GM23338 (cell line): ENCODE data around the gene PGC.

Experiments
- CREB1 ChIP-seq: fragments of 250-450 bp; sonication (Bioruptor Pico); IDR thresholded peaks from 2 replicates; pipeline ENCODE4 v1.5.0; 2020; ENCODE audit warnings: low read depth, mild to moderate bottlenecking, moderate library complexity
- CTCF ChIP-seq, 2 experiments: fragments of 200-600 bp in 1 of 2; sonication (generic) in 1 of 2; conservative IDR thresholded peaks; 2 replicates each; pipeline versions ENCODE4 v1.5.1 to v1.6.1; 2016 to 2017; ENCODE audit warnings: antibody characterized with exemption in 2 of 2, low read depth in 2 of 2, mild to moderate bottlenecking in 2 of 2, moderate library complexity in 1 of 2
- ETS1 ChIP-seq: IDR thresholded peaks from 2 replicates; pipeline ENCODE4 v1.6.1; 2016; ENCODE audit warnings: antibody characterized with exemption
- EZH2 ChIP-seq: fragments of 200-600 bp; sonication (generic); IDR thresholded peaks from one replicate; pipeline ENCODE4 v1.8.0; 2017; ENCODE audit warnings: antibody characterized with exemption, mild to moderate bottlenecking, low read depth; ENCODE audit not compliant: unreplicated experiment
- EZH2phosphoT487 ChIP-seq: fragments of 200-600 bp; sonication (generic); IDR thresholded peaks from one replicate; pipeline ENCODE4 v1.8.1; 2018; ENCODE audit warnings: antibody characterized with exemption; ENCODE audit not compliant: unreplicated experiment
- JUNB ChIP-seq: IDR thresholded peaks from one replicate; pipeline ENCODE4 v1.6.1; 2016; ENCODE audit warnings: antibody characterized with exemption; ENCODE audit not compliant: unreplicated experiment
- POLR2AphosphoS5 ChIP-seq: IDR thresholded peaks from 2 replicates; pipeline ENCODE4 v1.6.1; 2016; ENCODE audit warnings: antibody characterized with exemption, low read depth
- REST ChIP-seq: IDR thresholded peaks from one replicate; pipeline ENCODE4 v1.6.1; 2018; ENCODE audit warnings: antibody characterized with exemption; ENCODE audit not compliant: unreplicated experiment
- STAT1 ChIP-seq: IDR thresholded peaks from one replicate; pipeline ENCODE4 v1.6.1; 2016; ENCODE audit warnings: antibody characterized with exemption; ENCODE audit not compliant: unreplicated experiment
- ZNF114 ChIP-seq: fragments of 250-450 bp; sonication (Bioruptor Pico); IDR thresholded peaks from 2 replicates; pipeline ENCODE4 v1.5.0; 2020; ENCODE audit warnings: mild to moderate bottlenecking, moderate library complexity
- ZNF331 ChIP-seq: fragments of 250-450 bp; sonication (Bioruptor Pico); IDR thresholded peaks from 2 replicates; pipeline ENCODE4 v1.5.0; 2020; ENCODE audit warnings: low read depth, mild to moderate bottlenecking, moderate library complexity

GRCh38 chr6:41690541-41691330 is 56.5 kb downstream of the PGC start:
- TF ChIP-seq EZH2, result no peak
- TF ChIP-seq CTCF (conservative IDR thresholded peaks at IDR 0.05; ENCODE audit: low read depth in 2 of 2), result no peak
- TF ChIP-seq STAT1, result no peak
- no peak for TF ChIP-seq REST
- TF ChIP-seq POLR2AphosphoS5, result no peak
- TF ChIP-seq ETS1, result no peak
- no peak for TF ChIP-seq ZNF114 (CRISPR knock-in tag)
- no peak for TF ChIP-seq JUNB
- TF ChIP-seq CREB1 (CRISPR knock-in tag), result no peak
- no peak for TF ChIP-seq EZH2phosphoT487
- TF ChIP-seq ZNF331 (CRISPR knock-in tag), result no peak
